ENCODE data around the gene CHD2. TPM values are rescaled to one million over a fixed set of nuclear protein-coding genes. Genes with fewer than 3 reads are reported as not detected.

CHD2 gene
- total and polyA plus RNA-seq, 2 donors (not counting 3 experiments of a cell fraction or from before 2014, with no cell fraction given): 53.8 to 97.9 TPM

DNA sequence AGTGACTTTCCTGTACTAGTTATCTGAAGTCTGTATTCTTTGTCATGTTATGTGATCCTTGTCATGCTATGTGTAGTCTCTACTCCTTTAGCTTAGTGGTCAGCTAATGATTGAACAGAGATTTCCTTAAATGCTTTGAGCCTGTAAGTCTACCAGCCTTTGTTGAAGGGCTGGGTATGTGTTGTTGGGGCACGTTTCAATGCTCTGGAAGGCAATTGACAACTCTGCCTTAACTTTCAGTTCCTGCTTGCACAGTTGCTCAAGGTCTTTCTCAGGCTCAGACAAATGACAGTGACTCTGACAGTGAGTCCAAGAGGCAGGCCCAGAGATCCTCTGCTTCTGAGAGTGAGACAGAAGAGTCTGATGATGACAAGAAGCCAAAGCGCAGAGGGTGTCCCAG lies 89.3 kb downstream of the CHD2 start:
- BruUV-seq (replicated peaks): no TSS peak
- dilution Hi-C loops (cut with MboI; ENCODE audit: extremely low pct_ligation_motif_present, low sequenced_read_pairs) (no loop called here), intact Hi-C loops (cut with micrococcal nuclease) (no loop called here)
- H3K36me3 ChIP-seq (ENCODE audit: control insufficient read depth in 2 of 2, extremely low read depth in 1 of 2, insufficient read depth in 2 of 2, low read length in 2 of 2): peaks cover 32 to 51% of the 10 kb centered on the region in 2 experiments
- H3K27ac ChIP-seq (ENCODE audit: insufficient read depth, low read depth, low read length): no peak overlapping the region
- peaks cover 40% of the 10 kb centered on the region for H3K79me2 ChIP-seq (ENCODE audit: control insufficient read depth, insufficient read depth, low read length)
- no peak overlapping the region for H3K4me2 ChIP-seq (ENCODE audit: insufficient read depth, low read length)
- CTCF ChIA-PET: interaction anchor here (1.8 kb wide), 1 partner anchor 192 kb away, joined by 4 read pairs; no protein-coding TSS in a partner anchor
- TF ChIP-seq MYC (IDR thresholded peaks at IDR 0.05; ENCODE audit: low read depth, low read length) (no peak), EZH2 (IDR thresholded peaks at IDR 0.05; ENCODE audit: borderline replicate concordance, low read depth, low read length, severe bottlenecking) (no peak), FOS (IDR thresholded peaks at IDR 0.05; ENCODE audit: borderline replicate concordance, insufficient read depth, low read length) (no peak)
- TF ChIP-seq, protein P1, sequence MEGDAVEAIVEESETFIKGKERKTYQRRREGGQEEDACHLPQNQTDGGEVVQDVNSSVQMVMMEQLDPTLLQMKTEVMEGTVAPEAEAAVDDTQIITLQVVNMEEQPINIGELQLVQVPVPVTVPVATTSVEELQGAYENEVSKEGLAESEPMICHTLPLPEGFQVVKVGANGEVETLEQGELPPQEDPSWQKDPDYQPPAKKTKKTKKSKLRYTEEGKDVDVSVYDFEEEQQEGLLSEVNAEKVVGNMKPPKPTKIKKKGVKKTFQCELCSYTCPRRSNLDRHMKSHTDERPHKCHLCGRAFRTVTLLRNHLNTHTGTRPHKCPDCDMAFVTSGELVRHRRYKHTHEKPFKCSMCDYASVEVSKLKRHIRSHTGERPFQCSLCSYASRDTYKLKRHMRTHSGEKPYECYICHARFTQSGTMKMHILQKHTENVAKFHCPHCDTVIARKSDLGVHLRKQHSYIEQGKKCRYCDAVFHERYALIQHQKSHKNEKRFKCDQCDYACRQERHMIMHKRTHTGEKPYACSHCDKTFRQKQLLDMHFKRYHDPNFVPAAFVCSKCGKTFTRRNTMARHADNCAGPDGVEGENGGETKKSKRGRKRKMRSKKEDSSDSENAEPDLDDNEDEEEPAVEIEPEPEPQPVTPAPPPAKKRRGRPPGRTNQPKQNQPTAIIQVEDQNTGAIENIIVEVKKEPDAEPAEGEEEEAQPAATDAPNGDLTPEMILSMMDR (IDR thresholded peaks at IDR 0.05; ENCODE audit: extremely low read depth in 1 of 2, insufficient read depth in 1 of 2, low read depth in 1 of 2, low read length in 2 of 2): no peak
- H3K9me3 ChIP-seq (replicated peaks; ENCODE audit: control insufficient read depth, insufficient read depth, low read length): no peaks in the 10 kb centered on the region
- FAIRE-seq (no peak), DNase-seq (ENCODE audit: low read depth, low spot score) (no peak)
- H3K27me3 ChIP-seq (ENCODE audit: control insufficient read depth in 2 of 2, insufficient read depth in 2 of 2, low read length in 2 of 2): no peaks in the 10 kb centered on the region
- H4K20me1 ChIP-seq (replicated peaks; ENCODE audit: control insufficient read depth, extremely low read depth, insufficient read depth, low read length): peaks cover 5% of the 10 kb centered on the region
- no peak overlapping the region for H3K4me3 ChIP-seq (replicated peaks in 1 of 3; ENCODE audit: insufficient read depth in 1 of 3, low read depth in 1 of 3, low read length in 3 of 3)
- no peak overlapping the region for H2AFZ ChIP-seq (ENCODE audit: low read depth, low read length)
- H3K9me1 ChIP-seq (replicated peaks; ENCODE audit: control insufficient read depth, extremely low read depth, insufficient read depth, low read length): no peaks in the 10 kb centered on the region
- POLR2A ChIA-PET: no interaction called here
- H3K4me1 ChIP-seq (ENCODE audit: control insufficient read depth, extremely low read depth, insufficient read depth, low read length): no peaks in the 10 kb centered on the region
- no peak overlapping the region for H3K9ac ChIP-seq (replicated peaks; ENCODE audit: extremely low read depth, insufficient read depth, low read length)

DNA sequence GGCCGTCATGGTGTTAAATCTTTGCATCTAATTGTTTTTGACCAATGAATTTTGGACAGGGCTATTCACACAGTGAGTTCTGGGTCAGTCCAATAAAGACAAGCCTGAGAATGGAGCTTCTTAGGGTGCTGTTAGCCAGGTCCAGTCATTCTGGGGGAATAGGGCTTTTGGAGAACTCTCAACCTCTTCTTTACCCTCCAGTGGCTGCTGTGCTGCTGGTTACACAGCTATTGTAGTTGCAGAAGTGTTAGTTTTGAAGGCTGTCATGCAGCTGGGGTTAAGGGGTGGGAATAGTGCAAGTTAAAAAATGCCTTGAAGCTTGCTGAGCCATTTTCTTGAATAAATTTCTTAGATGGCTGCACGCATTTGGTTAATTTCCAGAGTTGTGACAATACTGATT lies 89.9 kb downstream of the CHD2 start:
- ChIA-PET CTCF (interaction anchor here (1.8 kb wide), 1 partner anchor 193 kb away, joined by 4 read pairs; no protein-coding TSS in a partner anchor), POLR2A (no interaction called here)
- dilution Hi-C loops (cut with MboI; ENCODE audit: extremely low pct_ligation_motif_present, low sequenced_read_pairs): loop anchor here (10.0 kb wide), 1 partner anchor 45 kb away; no protein-coding TSS in a partner anchor
- Histone ChIP-seq H3K4me1 (ENCODE audit: control insufficient read depth, extremely low read depth, insufficient read depth, low read length) (no peaks in the 10 kb centered on the region), H3K9me3 (replicated peaks; ENCODE audit: control insufficient read depth, insufficient read depth, low read length) (no peaks in the 10 kb centered on the region), H3K9me1 (replicated peaks; ENCODE audit: control insufficient read depth, extremely low read depth, insufficient read depth, low read length) (no peaks in the 10 kb centered on the region), H3K27me3 (ENCODE audit: control insufficient read depth in 2 of 2, insufficient read depth in 2 of 2, low read length in 2 of 2) (no peaks in the 10 kb centered on the region), H3K36me3 (ENCODE audit: control insufficient read depth in 2 of 2, extremely low read depth in 1 of 2, insufficient read depth in 2 of 2, low read length in 2 of 2) (peaks cover 31 to 45% of the 10 kb centered on the region in 2 experiments), H3K9ac (replicated peaks; ENCODE audit: extremely low read depth, insufficient read depth, low read length) (no peak overlapping the region), H3K4me2 (ENCODE audit: insufficient read depth, low read length) (no peak overlapping the region), H3K79me2 (ENCODE audit: control insufficient read depth, insufficient read depth, low read length) (peaks cover 37% of the 10 kb centered on the region), H3K4me3 (replicated peaks in 1 of 3; ENCODE audit: insufficient read depth in 1 of 3, low read depth in 1 of 3, low read length in 3 of 3) (no peak overlapping the region), H2AFZ (ENCODE audit: low read depth, low read length) (no peak overlapping the region), H3K27ac (ENCODE audit: insufficient read depth, low read depth, low read length) (no peak overlapping the region), H4K20me1 (replicated peaks; ENCODE audit: control insufficient read depth, extremely low read depth, insufficient read depth, low read length) (peaks cover 5% of the 10 kb centered on the region)
- intact Hi-C loops (cut with micrococcal nuclease): no loop called here
- BruUV-seq (replicated peaks): no TSS peak
- FAIRE-seq: no peak
- no peak for DNase-seq (ENCODE audit: low read depth, low spot score)
- TF ChIP-seq EZH2 (IDR thresholded peaks at IDR 0.05; ENCODE audit: borderline replicate concordance, low read depth, low read length, severe bottlenecking) (no peak), POLR2A (IDR thresholded peaks at IDR 0.05; ENCODE audit: low read depth, low read length) (no peak), POLR2AphosphoS5 (IDR thresholded peaks at IDR 0.05; ENCODE audit: insufficient read depth, low read depth, low read length) (no peak), FOS (IDR thresholded peaks at IDR 0.05; ENCODE audit: borderline replicate concordance, insufficient read depth, low read length) (no peak), JUN (IDR thresholded peaks at IDR 0.05; ENCODE audit: borderline replicate concordance, insufficient read depth, insufficient read length, low read depth) (no peak), MYC (IDR thresholded peaks at IDR 0.05; ENCODE audit: low read depth, low read length) (no peak), GATA2 (IDR thresholded peaks at IDR 0.05; ENCODE audit: insufficient read depth, insufficient read length, low read depth, low read length) (no peak)
- TF ChIP-seq, protein P2, sequence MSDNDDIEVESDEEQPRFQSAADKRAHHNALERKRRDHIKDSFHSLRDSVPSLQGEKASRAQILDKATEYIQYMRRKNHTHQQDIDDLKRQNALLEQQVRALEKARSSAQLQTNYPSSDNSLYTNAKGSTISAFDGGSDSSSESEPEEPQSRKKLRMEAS (IDR thresholded peaks at IDR 0.05; ENCODE audit: insufficient read depth, insufficient read length): no peak
- TF ChIP-seq, protein P1 (IDR thresholded peaks at IDR 0.05; ENCODE audit: extremely low read depth in 1 of 2, insufficient read depth in 1 of 2, low read depth in 1 of 2, low read length in 2 of 2): no peak
